Measurements from ENCODE around the gene PPM1E. TPM values are rescaled to one million over a fixed set of nuclear protein-coding genes. Genes with fewer than 3 reads are reported as not detected.

Gene PPM1E
- total RNA-seq, 1 experiment from 2014 or later, result 7.1 TPM

GRCh38 chr17:58806046-58806445, 50.4 kb downstream of the PPM1E start:
- H3K27me3 Mint-ChIP-seq (ENCODE audit: low read depth), result no peaks in the 10 kb centered on the region
- no peak overlapping the region for H3K27ac Mint-ChIP-seq
- H3K27ac ChIP-seq (ENCODE audit: insufficient read length, low read depth, low read length), result no peak overlapping the region
- no peak overlapping the region for H2AK5ac ChIP-seq (ENCODE audit: insufficient read length, low read length)
- no peak overlapping the region for H2BK15ac ChIP-seq (ENCODE audit: low read depth, low read length)
- H2BK120ac ChIP-seq (ENCODE audit: low read depth, low read length, poor library complexity, severe bottlenecking), result no peak overlapping the region
- no peaks in the 10 kb centered on the region for H3K4me1 ChIP-seq (ENCODE audit: insufficient read depth, low read length)
- no peak for TF ChIP-seq CTCF (conservative IDR thresholded peaks at IDR 0.05)
- H3K4ac ChIP-seq (ENCODE audit: low read depth, low read length), result no peak overlapping the region
- H4K8ac ChIP-seq (replicated peaks; ENCODE audit: insufficient read length, low read depth, low read length), result no peak overlapping the region
- no peaks in the 10 kb centered on the region for H3K79me2 ChIP-seq (ENCODE audit: insufficient read depth, low read length)
- H3K9ac ChIP-seq (ENCODE audit: extremely low read depth, insufficient read length, low read length), result no peak overlapping the region
- H3K27me3 ChIP-seq (ENCODE audit: insufficient read depth, low read length), result no peaks in the 10 kb centered on the region
- DNase-seq, result no peak
- no peak overlapping the region for H3K23ac ChIP-seq (ENCODE audit: insufficient read length, low read depth, low read length)
- no peak overlapping the region for H4K5ac ChIP-seq (ENCODE audit: insufficient read length, low read depth, low read length)
- peaks cover 7% of the 10 kb centered on the region in 2 experiments; a peak in 4 of 5 replicates for H3K9me3 Mint-ChIP-seq
- no peaks in the 10 kb centered on the region for H4K20me1 ChIP-seq (ENCODE audit: control insufficient read depth, insufficient read depth, insufficient read length)
- peaks cover 0 to 7% (median 2%) of the 10 kb centered on the region in 3 experiments; a peak in 2 of 7 replicates for H3K36me3 Mint-ChIP-seq (ENCODE audit: insufficient read depth in 1 of 3, low read depth in 3 of 3)
- H3K14ac ChIP-seq (ENCODE audit: insufficient read depth, low read length), result no peak overlapping the region
- no peaks in the 10 kb centered on the region for H3K9me3 ChIP-seq (ENCODE audit: control insufficient read depth, low read depth, low read length)
- H3K79me1 ChIP-seq (ENCODE audit: insufficient read depth, low read depth, low read length, poor library complexity, severe bottlenecking), result no peaks in the 10 kb centered on the region
- H4K91ac ChIP-seq (ENCODE audit: insufficient read length, low read depth, low read length), result no peak overlapping the region
- H2AFZ ChIP-seq (ENCODE audit: low read length), result no peak overlapping the region
- H3K4me1 Mint-ChIP-seq, result no peaks in the 10 kb centered on the region
- no peak overlapping the region for H2BK5ac ChIP-seq (ENCODE audit: insufficient read length, low read length)
- H3T11ph ChIP-seq (ENCODE audit: low read length), result no peak overlapping the region
- H3K4me2 ChIP-seq (ENCODE audit: insufficient read depth, insufficient read length, low read length), result no peak overlapping the region
- no peak overlapping the region for H2BK12ac ChIP-seq (ENCODE audit: insufficient read length, low read depth, low read length)
- H3K23me2 ChIP-seq (ENCODE audit: insufficient read length, low read depth, low read length, poor library complexity, severe bottlenecking), result no peaks in the 10 kb centered on the region
- no peak overlapping the region for H3K4me3 Mint-ChIP-seq
- no peak overlapping the region for H3K56ac ChIP-seq (ENCODE audit: insufficient read length, low read depth, low read length)
- no peak overlapping the region for H3K18ac ChIP-seq (ENCODE audit: insufficient read length, low read depth, low read length)
- 100% methylated on average over 1 of the region's 5 CpGs for WGBS (ENCODE audit: extremely low coverage, insufficient read length, low lambda C conversion rate)
- no peak overlapping the region for H2BK20ac ChIP-seq (ENCODE audit: low read depth, low read length, poor library complexity, severe bottlenecking)

Data from H9 (cell line).